GM21381 (cell line): ENCODE data around the gene MAGEE1.

ENCODE experiments used
- ATAC-seq: cut with Tn5 transposase; IDR thresholded peaks from one replicate; pipeline ENCODE4 v1.9.1; 2021; ENCODE audit warnings: mild to moderate bottlenecking, moderate library complexity; ENCODE audit not compliant: unreplicated experiment

MAGEE1 gene, protein sequence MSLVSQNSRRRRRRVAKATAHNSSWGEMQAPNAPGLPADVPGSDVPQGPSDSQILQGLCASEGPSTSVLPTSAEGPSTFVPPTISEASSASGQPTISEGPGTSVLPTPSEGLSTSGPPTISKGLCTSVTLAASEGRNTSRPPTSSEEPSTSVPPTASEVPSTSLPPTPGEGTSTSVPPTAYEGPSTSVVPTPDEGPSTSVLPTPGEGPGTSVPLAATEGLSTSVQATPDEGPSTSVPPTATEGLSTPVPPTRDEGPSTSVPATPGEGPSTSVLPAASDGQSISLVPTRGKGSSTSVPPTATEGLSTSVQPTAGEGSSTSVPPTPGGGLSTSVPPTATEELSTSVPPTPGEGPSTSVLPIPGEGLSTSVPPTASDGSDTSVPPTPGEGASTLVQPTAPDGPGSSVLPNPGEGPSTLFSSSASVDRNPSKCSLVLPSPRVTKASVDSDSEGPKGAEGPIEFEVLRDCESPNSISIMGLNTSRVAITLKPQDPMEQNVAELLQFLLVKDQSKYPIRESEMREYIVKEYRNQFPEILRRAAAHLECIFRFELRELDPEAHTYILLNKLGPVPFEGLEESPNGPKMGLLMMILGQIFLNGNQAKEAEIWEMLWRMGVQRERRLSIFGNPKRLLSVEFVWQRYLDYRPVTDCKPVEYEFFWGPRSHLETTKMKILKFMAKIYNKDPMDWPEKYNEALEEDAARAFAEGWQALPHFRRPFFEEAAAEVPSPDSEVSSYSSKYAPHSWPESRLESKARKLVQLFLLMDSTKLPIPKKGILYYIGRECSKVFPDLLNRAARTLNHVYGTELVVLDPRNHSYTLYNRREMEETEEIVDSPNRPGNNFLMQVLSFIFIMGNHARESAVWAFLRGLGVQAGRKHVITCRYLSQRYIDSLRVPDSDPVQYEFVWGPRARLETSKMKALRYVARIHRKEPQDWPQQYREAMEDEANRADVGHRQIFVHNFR

DNA sequence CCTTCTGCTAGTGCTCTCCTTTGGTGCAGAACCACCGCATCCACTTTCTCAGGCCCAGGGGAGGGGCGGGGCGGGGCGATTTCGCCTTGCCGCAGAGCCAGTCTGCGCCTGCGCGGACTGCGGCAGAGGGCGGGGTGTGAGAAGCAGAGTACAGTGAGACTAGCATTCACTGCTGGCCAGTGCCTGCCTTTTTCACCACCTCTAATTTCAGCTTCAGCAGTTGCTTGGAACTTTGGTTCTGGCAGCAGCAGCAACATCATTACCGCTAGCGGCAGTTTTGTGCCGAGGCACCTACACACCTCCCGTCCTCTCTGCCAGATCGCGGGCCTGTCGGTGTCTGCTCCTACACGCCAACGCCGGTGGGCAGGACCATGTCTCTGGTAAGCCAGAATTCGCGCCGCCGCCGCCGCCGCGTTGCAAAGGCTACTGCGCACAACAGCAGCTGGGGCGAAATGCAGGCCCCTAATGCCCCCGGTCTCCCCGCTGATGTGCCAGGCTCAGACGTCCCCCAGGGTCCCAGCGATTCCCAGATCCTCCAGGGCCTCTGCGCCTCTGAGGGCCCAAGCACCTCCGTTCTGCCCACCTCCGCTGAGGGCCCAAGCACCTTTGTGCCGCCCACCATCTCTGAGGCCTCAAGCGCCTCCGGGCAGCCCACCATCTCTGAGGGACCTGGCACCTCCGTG is at the start of gene MAGEE1:
TSS of gene MAGEE1 (plus strand) at position 151 of the 683 bp plus-strand sequence. CDS start at position 372, 221 bp downstream.
- peak; percentile 91 for ATAC-seq

DNA sequence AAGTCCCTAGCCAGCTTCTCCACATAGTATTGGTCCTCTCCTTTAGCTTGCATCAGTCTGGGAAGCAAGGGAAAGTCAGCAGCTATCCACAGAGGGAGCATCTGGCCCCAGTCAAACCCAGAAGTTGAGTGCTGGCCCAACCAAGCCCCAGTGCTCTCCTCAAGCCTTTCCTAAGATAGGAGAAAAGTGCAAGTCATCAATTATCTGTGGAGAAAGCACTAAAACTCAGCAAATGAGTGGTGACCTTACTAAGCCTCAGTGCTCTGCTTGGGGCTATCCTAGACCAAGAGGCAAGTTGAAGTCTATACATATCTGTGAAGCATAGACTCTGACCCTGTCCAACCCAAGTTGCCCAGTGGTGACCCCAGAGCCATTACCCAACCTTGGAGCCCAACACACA is 28.5 kb upstream of the MAGEE1 start:
- no peak for ATAC-seq

DNA sequence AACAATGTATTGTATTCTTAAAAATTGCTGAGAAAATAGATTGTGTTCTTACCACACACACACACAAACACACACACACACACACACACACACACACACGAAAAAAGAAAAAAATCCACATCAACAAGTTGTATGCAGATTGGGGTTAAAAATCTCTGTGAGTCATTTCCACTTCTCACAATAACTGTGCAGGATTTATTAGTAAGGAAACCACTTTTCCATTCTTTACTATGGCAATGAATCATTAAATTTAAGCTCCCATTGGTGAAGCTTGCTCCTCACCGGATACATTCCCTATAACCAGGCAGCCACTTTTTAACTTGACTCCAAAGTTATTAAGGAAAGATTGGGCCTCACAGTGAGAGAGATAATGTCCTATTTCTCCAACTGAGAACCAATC is 19.7 kb upstream of the MAGEE1 start:
- ATAC-seq, result no peak

DNA sequence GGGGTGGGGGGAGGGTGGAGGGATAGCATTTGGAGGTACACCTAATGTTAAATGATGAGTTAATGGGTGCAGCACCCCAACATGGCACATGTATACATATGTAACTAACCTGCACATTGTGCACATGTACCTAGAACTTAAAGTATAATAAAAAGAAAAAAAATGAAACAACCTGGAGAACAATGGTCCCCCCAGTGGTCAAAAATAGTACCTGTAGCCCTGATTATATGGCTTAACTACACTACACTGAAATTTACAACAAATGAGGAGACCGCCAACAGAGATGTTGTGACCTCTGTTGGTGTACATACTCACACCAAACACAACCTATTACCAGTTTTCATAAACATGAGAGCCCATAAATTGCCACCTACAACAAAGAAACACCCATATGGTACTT is 7.3 kb upstream of the MAGEE1 start:
- ATAC-seq, result no peak

DNA sequence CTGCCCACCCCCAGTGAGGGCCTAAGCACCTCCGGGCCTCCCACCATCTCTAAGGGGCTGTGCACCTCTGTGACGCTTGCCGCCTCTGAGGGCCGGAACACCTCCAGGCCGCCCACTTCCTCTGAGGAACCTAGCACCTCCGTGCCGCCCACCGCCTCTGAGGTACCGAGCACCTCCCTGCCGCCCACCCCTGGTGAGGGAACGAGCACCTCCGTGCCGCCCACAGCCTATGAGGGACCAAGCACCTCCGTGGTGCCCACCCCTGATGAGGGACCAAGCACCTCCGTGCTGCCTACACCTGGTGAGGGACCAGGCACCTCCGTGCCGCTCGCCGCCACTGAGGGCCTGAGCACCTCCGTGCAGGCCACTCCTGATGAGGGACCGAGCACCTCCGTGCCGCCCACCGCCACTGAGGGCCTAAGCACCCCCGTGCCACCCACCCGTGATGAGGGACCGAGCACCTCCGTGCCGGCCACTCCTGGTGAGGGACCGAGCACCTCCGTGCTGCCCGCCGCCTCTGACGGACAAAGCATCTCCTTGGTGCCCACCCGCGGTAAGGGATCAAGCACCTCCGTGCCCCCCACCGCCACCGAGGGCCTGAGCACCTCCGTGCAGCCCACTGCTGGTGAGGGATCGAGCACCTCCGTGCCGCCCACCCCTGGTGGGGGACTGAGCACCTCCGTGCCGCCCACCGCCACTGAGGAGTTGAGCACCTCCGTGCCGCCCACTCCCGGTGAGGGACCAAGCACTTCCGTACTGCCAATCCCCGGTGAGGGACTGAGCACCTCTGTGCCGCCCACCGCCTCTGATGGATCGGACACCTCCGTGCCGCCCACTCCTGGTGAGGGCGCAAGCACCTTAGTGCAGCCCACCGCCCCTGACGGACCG is 977 bp downstream of the MAGEE1 start:
- ATAC-seq, result peak; percentile 40

DNA sequence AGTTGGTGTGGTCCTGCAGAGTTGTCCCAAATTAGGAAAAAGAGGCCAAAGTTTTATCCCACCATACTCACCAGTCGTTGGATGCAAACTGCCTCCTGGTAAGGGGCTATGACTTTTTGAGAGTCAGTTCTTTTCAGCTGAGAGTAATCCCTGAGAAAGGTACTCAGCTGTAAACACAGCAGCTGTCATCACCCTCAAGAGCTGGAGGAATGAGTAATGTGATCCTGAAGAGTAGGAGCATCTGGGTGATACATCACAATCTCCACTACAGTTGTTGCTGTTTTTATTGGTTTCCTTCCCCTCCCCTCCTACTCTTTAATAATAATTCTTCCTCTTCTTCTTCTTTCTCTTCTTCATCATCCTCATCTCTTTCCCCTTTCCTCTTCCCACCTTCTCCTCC is 5.7 kb downstream of the MAGEE1 start:
- ATAC-seq, result no peak

DNA sequence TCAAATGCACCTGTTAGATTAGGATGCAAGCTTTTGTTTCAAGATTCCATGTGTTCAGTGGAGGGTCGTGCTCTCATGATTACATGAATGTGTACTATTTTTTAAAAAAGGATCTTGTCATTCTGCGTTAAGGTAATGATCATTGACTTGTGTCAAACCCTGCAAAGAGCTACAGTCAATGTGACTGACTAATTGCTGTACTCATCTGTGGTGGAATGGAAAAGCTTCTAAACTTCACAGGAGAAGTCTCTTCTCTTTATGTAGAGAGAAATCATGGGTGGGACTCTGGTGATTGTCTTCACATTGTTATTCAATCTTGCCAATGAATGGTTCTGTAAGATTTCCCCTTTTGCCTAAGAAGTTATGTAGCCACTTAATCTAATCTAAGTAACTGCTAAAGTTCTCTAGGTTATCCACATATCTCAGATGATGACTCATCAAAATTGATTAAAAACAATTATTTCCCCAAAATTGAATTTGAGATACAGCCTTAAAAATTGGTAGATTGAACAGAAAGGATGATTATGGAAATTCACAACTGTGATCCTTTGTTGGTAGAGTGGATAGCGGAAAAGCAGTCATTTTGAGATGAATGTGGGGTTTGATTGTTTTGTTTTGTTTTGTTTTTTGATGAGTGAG is 6.7 kb downstream of the MAGEE1 start:
- no peak for ATAC-seq

DNA sequence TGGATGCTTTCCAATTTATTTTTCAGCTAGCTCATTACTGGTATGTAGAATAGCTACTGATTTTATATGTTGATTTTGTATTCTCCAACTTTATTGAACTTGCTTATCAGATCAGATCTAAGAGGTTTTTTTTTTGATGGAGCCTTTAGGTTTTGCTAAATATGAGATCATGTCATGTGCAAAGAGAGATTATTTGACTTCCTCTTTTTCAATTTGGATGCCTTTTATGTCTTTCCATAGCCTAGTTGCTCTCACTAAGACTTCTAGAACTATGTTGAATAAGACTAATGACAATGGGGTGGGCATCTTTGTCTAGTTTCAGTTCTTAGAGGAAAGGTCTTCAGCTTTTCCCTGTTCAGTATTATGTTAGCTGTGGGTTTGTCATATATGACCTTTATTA is 11.7 kb downstream of the MAGEE1 start:
- no peak for ATAC-seq

DNA sequence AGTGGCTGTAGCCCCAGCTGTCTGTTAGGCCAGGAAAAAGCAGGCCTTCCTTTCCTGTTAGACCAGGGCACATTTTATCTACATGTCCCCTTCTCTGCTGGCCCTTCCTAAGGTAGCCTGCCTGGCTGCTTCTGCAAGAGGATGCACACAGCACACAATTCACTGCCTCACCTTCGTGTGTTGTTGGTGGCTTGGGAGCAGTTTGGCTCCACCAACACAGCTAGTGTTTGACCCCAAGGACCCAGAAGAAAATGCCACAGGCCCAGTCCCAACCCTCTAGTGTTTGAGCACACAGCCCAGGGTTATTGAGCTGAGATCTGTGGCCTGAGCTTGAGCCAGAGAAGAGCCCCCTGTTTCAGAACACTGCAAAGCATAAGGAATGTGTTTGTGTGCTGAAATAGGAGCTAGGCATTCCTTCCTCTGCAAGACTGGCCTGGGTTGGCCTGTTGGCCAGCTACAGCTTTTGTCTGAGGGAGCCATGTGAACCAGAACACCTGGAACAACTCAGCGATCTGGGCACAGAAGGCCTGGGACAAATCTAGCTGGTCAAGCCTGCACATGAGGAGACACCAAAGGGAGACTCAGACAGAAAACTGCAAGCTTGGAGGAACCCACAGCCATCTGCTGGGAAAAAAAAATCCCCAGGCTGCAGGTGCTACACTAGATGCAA is 26.4 kb downstream of the MAGEE1 start:
- ATAC-seq, result no peak

DNA sequence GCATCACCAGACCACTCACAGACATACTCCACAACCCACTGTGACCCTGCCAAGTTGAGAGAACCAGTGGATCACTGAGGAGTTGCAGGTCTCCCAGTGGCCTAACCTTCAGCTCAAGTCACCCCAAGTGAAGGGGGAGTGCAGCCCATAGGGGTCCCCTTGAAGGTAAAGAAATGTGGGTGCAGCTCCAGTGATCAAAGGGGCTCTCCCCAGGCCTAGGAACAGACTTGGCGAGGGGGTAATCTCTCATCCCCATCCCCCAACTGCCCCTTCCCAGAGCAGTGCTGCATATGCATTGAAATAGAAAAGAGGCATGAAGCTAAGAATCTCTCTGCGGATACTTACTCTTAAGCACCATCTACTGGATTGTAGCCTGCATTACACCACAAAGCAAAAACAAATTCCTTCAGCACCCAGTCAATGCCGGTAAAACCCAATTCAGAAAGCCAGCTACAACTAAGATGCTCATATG is 27.0 kb downstream of the MAGEE1 start:
- no peak for ATAC-seq

DNA sequence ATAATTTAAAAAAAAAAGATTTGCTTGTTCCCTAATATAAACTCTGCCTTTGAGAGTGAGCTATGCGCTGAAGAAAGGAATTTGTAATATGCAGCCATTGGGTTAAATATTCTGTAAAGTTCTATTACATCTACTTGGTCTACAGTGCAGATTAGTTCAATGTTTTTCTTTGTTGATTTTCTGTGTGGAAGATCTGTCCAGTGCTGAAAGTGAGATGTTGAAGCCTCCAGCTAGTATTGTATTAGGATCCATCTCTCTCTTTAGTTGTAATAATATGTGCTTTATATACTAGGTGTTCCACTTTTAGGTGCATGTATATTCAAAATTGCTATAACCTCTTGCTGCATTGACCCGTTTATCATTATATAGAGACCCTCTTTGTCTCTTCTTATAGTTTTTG is 49.8 kb downstream of the MAGEE1 start:
- ATAC-seq, result no peak
